KMS-11 (cell line): ENCODE data around the gene ANLN.

Experiments
- H2AFZ ChIP-seq: fragments of 200-600 bp; sonication (generic); 2 replicates; pipeline ENCODE4 v1.6.1; 2016; ENCODE audit warnings: antibody characterized with exemption, mixed run types, low read depth
- H3K27ac ChIP-seq: fragments of 200-600 bp; sonication (generic); 2 replicates; pipeline ENCODE4 v1.6.1; 2016; ENCODE audit warnings: mild to moderate bottlenecking, mixed run types
- H3K27me3 ChIP-seq: fragments of 200-600 bp; sonication (generic); 2 replicates; pipeline ENCODE4 v1.6.1; 2017; ENCODE audit warnings: mild to moderate bottlenecking, low read depth, mixed run types, moderate library complexity; ENCODE audit not compliant: insufficient read depth
- H3K36me3 ChIP-seq: fragments of 200-600 bp; sonication (generic); 2 replicates; pipeline ENCODE4 v1.6.1; 2017; ENCODE audit warnings: mild to moderate bottlenecking, mixed run types; ENCODE audit not compliant: insufficient read depth
- H3K4me1 ChIP-seq: fragments of 200-600 bp; sonication (generic); 2 replicates; pipeline ENCODE4 v1.6.1; 2016; ENCODE audit warnings: mild to moderate bottlenecking, low read depth, mixed run types; ENCODE audit not compliant: poor library complexity, severe bottlenecking
- H3K4me2 ChIP-seq: fragments of 200-600 bp; sonication (generic); 2 replicates; pipeline ENCODE4 v1.7.0; 2016; ENCODE audit warnings: mild to moderate bottlenecking, mixed run types
- H3K4me3 ChIP-seq: fragments of 200-600 bp; sonication (generic); IDR thresholded peaks from 2 replicates; pipeline ENCODE4 v1.6.1; 2017; ENCODE audit warnings: low read depth, low read length, mixed read lengths; ENCODE audit not compliant: insufficient read depth
- H3K79me2 ChIP-seq: fragments of 200-600 bp; sonication (generic); 2 replicates; pipeline ENCODE4 v1.6.1; 2016; ENCODE audit warnings: low read depth, mixed run types; ENCODE audit not compliant: insufficient read depth
- H3K9ac ChIP-seq: fragments of 200-600 bp; sonication (generic); 2 replicates; pipeline ENCODE4 v1.6.1; 2016; ENCODE audit warnings: mild to moderate bottlenecking, mixed run types
- H4K20me1 ChIP-seq: fragments of 200-600 bp; sonication (generic); 2 replicates; pipeline ENCODE4 v1.6.1; 2016; ENCODE audit warnings: mild to moderate bottlenecking, mixed run types; ENCODE audit not compliant: insufficient read depth
- TF ChIP-seq, protein P1 (sequence below): fragments of 200-600 bp; sonication (generic); conservative IDR thresholded peaks from 2 replicates; pipeline ENCODE4 v1.6.1; 2017; ENCODE audit warnings: low read depth, mild to moderate bottlenecking, antibody characterized with exemption, low read length, moderate library complexity, mixed read lengths

ANLN gene

DNA sequence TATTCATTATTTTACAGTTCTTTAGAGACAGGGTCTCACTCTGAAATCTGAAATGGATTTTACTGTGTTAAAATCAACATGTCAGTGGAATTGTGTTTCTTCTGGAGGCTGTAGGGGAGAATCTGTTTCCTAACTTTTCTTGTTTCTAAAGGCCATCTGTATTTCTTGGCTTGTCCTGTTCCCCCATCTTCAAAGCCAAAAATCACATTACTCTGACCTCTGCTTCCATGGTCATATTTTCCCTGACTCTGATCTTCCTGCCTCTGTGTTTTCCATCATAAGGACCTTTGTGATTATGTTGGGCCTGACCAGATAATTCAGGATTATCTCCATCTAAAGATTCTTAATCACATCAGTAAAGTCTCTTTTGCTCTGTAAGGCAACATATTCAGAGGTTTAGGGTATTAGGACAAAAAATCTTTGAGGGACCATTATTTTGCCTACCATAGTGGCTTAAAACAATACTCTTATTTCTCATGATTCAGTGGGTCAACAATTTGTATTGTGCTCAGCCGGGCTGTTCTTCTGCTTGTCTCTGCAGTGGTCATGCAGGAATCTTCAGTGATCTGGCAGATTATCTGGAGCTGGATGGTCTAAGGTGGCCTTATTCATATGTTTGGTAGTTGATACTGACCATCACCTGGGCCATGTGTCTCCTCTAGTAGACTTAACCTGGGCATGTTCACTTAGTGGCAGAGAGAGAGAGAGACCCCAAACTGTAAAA is 5.7 kb downstream of the ANLN start:
- no peak overlapping the region for H3K4me2 ChIP-seq
- TF ChIP-seq, protein P1, sequence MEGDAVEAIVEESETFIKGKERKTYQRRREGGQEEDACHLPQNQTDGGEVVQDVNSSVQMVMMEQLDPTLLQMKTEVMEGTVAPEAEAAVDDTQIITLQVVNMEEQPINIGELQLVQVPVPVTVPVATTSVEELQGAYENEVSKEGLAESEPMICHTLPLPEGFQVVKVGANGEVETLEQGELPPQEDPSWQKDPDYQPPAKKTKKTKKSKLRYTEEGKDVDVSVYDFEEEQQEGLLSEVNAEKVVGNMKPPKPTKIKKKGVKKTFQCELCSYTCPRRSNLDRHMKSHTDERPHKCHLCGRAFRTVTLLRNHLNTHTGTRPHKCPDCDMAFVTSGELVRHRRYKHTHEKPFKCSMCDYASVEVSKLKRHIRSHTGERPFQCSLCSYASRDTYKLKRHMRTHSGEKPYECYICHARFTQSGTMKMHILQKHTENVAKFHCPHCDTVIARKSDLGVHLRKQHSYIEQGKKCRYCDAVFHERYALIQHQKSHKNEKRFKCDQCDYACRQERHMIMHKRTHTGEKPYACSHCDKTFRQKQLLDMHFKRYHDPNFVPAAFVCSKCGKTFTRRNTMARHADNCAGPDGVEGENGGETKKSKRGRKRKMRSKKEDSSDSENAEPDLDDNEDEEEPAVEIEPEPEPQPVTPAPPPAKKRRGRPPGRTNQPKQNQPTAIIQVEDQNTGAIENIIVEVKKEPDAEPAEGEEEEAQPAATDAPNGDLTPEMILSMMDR: no peak
- H3K9ac ChIP-seq: no peak overlapping the region
- no peaks in the 10 kb centered on the region for H4K20me1 ChIP-seq
- no peaks in the 10 kb centered on the region for H3K27me3 ChIP-seq
- H3K27ac ChIP-seq: no peak overlapping the region
- peaks cover 15% of the 10 kb centered on the region; the same call in 1 of the 2 replicates for H3K36me3 ChIP-seq
- peaks cover 79% of the 10 kb centered on the region for H3K79me2 ChIP-seq
- peaks cover 24% of the 10 kb centered on the region for H3K4me1 ChIP-seq
- H2AFZ ChIP-seq: no peak overlapping the region
- no peak overlapping the region for H3K4me3 ChIP-seq

DNA sequence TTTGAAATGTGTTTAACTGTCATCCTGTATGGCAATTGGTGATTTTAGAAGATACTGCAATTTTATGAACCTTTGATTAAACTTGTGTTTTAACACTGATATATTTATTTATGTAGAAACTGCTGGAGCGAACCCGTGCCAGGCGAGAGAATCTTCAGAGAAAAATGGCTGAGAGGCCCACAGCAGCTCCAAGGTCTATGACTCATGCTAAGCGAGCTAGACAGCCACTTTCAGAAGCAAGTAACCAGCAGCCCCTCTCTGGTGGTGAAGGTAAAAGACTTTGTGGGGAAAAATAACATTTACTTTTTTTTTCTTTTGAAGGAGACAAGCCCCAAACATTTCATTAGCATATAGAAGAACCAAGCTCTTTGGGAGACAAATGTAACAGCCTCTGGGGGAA is 6.5 kb downstream of the ANLN start:
- no peaks in the 10 kb centered on the region for H3K27me3 ChIP-seq
- H3K4me1 ChIP-seq: peaks cover 23% of the 10 kb centered on the region
- peaks cover 15% of the 10 kb centered on the region; the same call in 1 of the 2 replicates for H3K36me3 ChIP-seq
- H4K20me1 ChIP-seq: no peaks in the 10 kb centered on the region
- H3K4me2 ChIP-seq: no peak overlapping the region
- H2AFZ ChIP-seq: no peak overlapping the region
- TF ChIP-seq, protein P1: no peak
- peaks cover 74% of the 10 kb centered on the region for H3K79me2 ChIP-seq
- H3K4me3 ChIP-seq: no peak overlapping the region
- H3K9ac ChIP-seq: no peak overlapping the region
- no peak overlapping the region for H3K27ac ChIP-seq

DNA sequence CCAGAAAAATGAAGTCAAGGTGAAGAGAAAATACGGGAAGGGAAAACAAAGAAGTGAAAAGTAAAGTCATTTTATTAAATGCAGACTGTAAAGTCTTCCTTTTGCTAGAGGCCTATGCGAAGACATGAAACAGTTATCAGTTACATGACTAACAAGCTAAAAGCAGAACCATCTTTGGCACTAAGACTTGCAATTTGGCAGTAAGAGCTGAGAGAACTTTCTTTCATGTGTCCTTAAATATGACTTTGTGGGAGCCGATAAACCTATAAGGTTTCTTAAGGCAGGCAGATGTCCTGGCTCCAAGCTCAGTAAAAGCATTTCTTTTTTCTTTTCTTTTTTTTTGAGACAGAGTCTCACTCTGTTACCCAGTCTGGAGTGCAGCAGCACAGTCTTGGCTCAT is 10.4 kb downstream of the ANLN start:
- Histone ChIP-seq H3K27ac (no peak overlapping the region), H3K79me2 (peaks cover 35% of the 10 kb centered on the region), H3K4me3 (no peak overlapping the region), H3K4me1 (peaks cover 14% of the 10 kb centered on the region), H3K4me2 (no peak overlapping the region), H3K9ac (no peak overlapping the region), H2AFZ (no peak overlapping the region), H3K27me3 (no peaks in the 10 kb centered on the region), H3K36me3 (peaks cover 15% of the 10 kb centered on the region; the same call in 1 of the 2 replicates), H4K20me1 (no peaks in the 10 kb centered on the region)
- TF ChIP-seq, protein P1: no peak

DNA sequence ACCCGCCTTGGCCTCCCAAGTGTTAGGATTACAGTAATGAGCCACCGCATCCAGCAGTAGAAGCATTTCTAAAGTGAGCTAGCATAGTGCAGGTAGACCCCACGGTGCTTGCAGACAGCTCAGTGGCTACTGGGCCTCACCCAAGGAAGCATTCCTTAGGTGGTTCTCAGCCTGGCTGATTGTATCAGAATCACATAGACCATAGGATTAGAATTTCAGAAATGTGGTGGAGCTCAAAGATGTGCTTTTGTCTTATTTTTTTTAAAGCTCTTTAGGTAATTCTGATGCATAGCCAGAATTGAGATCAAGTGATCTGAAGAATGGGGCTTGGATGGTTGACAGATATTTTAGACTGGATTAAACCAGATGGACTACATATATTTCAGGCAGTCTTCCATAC is 10.9 kb downstream of the ANLN start:
- Histone ChIP-seq H3K79me2 (peaks cover 29% of the 10 kb centered on the region), H3K27ac (no peak overlapping the region)

More for the DNA sequence above, 10.9 kb downstream of the ANLN start:
- peaks cover 15% of the 10 kb centered on the region for H3K4me1 ChIP-seq
- H3K4me2 ChIP-seq: no peak overlapping the region
- no peak overlapping the region for H3K4me3 ChIP-seq
- H3K27me3 ChIP-seq: no peaks in the 10 kb centered on the region
- H3K36me3 ChIP-seq: peaks cover 15% of the 10 kb centered on the region; the same call in 1 of the 2 replicates
- H2AFZ ChIP-seq: no peak overlapping the region
- TF ChIP-seq, protein P1: no peak
- no peak overlapping the region for H3K9ac ChIP-seq
- H4K20me1 ChIP-seq: no peaks in the 10 kb centered on the region
